LNCaP clone FGC (cell line): ENCODE results near the gene FSCN2.

Experiments
- DNase-seq: peaks from one replicate; pipeline ENCODE4 v3.0.0-alpha.2; 2011; ENCODE audit warnings: low read depth
- H3K4me3 ChIP-seq: 2 replicates; pipeline ENCODE4 v1.5.1; 2011; ENCODE audit warnings: mild to moderate bottlenecking, low read depth, low read length, control low read depth
- CTCF ChIP-seq: IDR thresholded peaks from 2 replicates; pipeline ENCODE4 v1.5.1; 2012; ENCODE audit warnings: mild to moderate bottlenecking; ENCODE audit not compliant: control insufficient read depth, insufficient read depth; ENCODE audit errors: extremely low read depth

FSCN2 gene

GRCh38 chr17:81482673-81483072 is 45.5 kb upstream of the FSCN2 start:
- no peak for DNase-seq
- no peak overlapping the region for H3K4me3 ChIP-seq
- TF ChIP-seq CTCF = no peak

- no peak for DNase-seq
- no peak for TF ChIP-seq CTCF
- H3K4me3 ChIP-seq = no peak overlapping the region
These were observed 44.9 kb upstream of the FSCN2 start for GRCh38 chr17:81483085-81483861.

- no peak overlapping the region for H3K4me3 ChIP-seq
- no peak for DNase-seq
These were observed 44.3 kb upstream of the FSCN2 start for GRCh38 chr17:81483862-81484194.

GRCh38 chr17:81484195-81484979 is 43.8 kb upstream of the FSCN2 start:
- peak; percentile 94 for TF ChIP-seq CTCF

More at GRCh38 chr17:81483862-81484194, 44.3 kb upstream of the FSCN2 start:
- no peak for TF ChIP-seq CTCF

GRCh38 chr17:81486199-81486810 is 41.9 kb upstream of the FSCN2 start:
- TF ChIP-seq CTCF = no peak
- no peak overlapping the region for H3K4me3 ChIP-seq
- DNase-seq = no peak

More at GRCh38 chr17:81484195-81484979, 43.8 kb upstream of the FSCN2 start:
- H3K4me3 ChIP-seq = peak overlapping the region; percentile 19
- peak; percentile 61 for DNase-seq

GRCh38 chr17:81487089-81487486 is 41.1 kb upstream of the FSCN2 start:
- TF ChIP-seq CTCF = no peak
- no peak for DNase-seq
- H3K4me3 ChIP-seq = peak overlapping the region; percentile 66
